CD4-positive, CD25-positive, alpha-beta regulatory T cell (primary cell): ENCODE data around the gene TNS1. TPM values are rescaled to one million over a fixed set of nuclear protein-coding genes. Genes with fewer than 3 reads are reported as not detected.
"Not testable (repeated sequence)": the region's sequence is repeated elsewhere in the genome, so short reads cannot be mapped to it uniquely, and the experiment has no call there.

Experiments
- ATAC-seq, 2 donors: fragments of 150-1000 bp; cut with Tn5 transposase; one replicate each; pipeline ENCODE4 v1.10.0; 2021; ENCODE audit warnings: low read depth in 2 of 2, moderate number of reproducible peaks in 2 of 2, moderate library complexity in 1 of 2
- DNase-seq, 3 donors: peaks; one replicate each; pipeline versions ENCODE4 v3.0.0 to v3.0.0-alpha.2; 2012 to 2022; ENCODE audit warnings: mixed read lengths in 1 of 3
- H3K27ac ChIP-seq: one replicate; pipeline ENCODE4 v1.7.0; 2013; ENCODE audit warnings: mild to moderate bottlenecking, low read length; ENCODE audit not compliant: insufficient read depth, poor library complexity, severe bottlenecking
- H3K27me3 ChIP-seq: one replicate; pipeline ENCODE4 v1.7.0; 2013; ENCODE audit warnings: low read length; ENCODE audit not compliant: control insufficient read depth, insufficient read depth
- H3K36me3 ChIP-seq: one replicate; pipeline ENCODE4 v1.7.0; 2013; ENCODE audit warnings: mild to moderate bottlenecking, low read length, moderate library complexity; ENCODE audit not compliant: control insufficient read depth, insufficient read depth
- H3K4me1 ChIP-seq: 2 replicates; pipeline ENCODE4 v1.7.0; 2013; ENCODE audit warnings: mild to moderate bottlenecking, low read length; ENCODE audit not compliant: insufficient read depth, control insufficient read depth, poor library complexity, severe bottlenecking
- H3K4me3 ChIP-seq: one replicate; pipeline ENCODE4 v1.7.0; 2013; ENCODE audit warnings: low read depth, mild to moderate bottlenecking, low read length, moderate library complexity
- H3K9me3 ChIP-seq, 2 experiments: 1 replicate in 1 of 2; 2 replicates in 1 of 2; pipeline ENCODE4 v1.7.0; 2013; ENCODE audit warnings: low read length in 2 of 2, mild to moderate bottlenecking in 1 of 2, moderate library complexity in 1 of 2; ENCODE audit not compliant: control insufficient read depth in 2 of 2
- H3K27ac Mint-ChIP-seq, 3 donors: one replicate each; pipeline ENCODE4 v1.8.0; 2020 to 2022; ENCODE audit warnings: mild to moderate bottlenecking in 3 of 3, mixed read lengths in 3 of 3, moderate library complexity in 2 of 3
- H3K27me3 Mint-ChIP-seq: one replicate; pipeline ENCODE4 v1.8.0; 2022; ENCODE audit warnings: mild to moderate bottlenecking, mixed read lengths
- H3K36me3 Mint-ChIP-seq: one replicate; pipeline ENCODE4 v1.8.0; 2020; ENCODE audit warnings: mixed read lengths
- H3K4me1 Mint-ChIP-seq, 4 donors: one replicate each; pipeline ENCODE4 v1.8.0; 2020 to 2022; ENCODE audit warnings: mixed read lengths in 4 of 4, mild to moderate bottlenecking in 1 of 4
- H3K4me3 Mint-ChIP-seq, 4 donors: one replicate each; pipeline ENCODE4 v1.8.0; 2020 to 2022; ENCODE audit warnings: mild to moderate bottlenecking in 4 of 4, mixed read lengths in 4 of 4, moderate library complexity in 3 of 4
- H3K9me3 Mint-ChIP-seq, 7 donors: one replicate each; pipeline ENCODE4 v1.8.0; 2020 to 2022; ENCODE audit warnings: mixed read lengths in 7 of 7, mild to moderate bottlenecking in 3 of 7, moderate library complexity in 2 of 7
- polyA plus RNA-seq, 4 donors: library from polyadenylated mRNA; unstranded; fragments of 300-500 nt; fragmentation: Illumina TruSeq; gene quantifications; one replicate each; pipeline ENCODE4 v1.2.3, GENCODE V29; 2021
- total RNA-seq: library from RNA; stranded (reverse); gene quantifications from one replicate; pipeline ENCODE4 v1.2.3, GENCODE V29; 2022

TNS1 gene
- total and polyA plus RNA-seq, 5 donors from 2014 or later = 0.49 TPM; not detected in 4

DNA sequence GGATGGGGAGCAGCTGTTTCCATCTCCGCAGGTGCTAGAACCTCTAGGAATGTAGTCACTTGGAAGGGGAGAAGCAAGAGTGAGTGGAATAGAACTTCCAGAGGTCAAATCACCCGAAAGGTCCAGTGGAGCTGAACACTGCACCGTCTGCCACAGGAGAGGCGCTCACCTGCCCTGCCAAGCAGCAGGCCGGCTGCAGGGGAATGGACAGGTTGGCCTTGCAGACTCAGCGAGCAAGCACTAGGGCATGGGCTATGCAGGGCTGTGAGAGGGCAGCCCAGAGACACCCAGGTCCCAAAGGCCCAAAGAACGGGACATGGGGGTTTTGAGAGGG lies 214.2 kb downstream of the TNS1 start:
- peaks cover 4 to 29% (median 14%) of the 10 kb centered on the region in 4 donors for H3K4me1 Mint-ChIP-seq
- no peaks in the 10 kb centered on the region for H3K27me3 Mint-ChIP-seq
- H3K36me3 Mint-ChIP-seq = no peaks in the 10 kb centered on the region
- ATAC-seq (no peak), DNase-seq (no peak)
- H3K36me3 ChIP-seq = no peaks in the 10 kb centered on the region
- no peaks in the 10 kb centered on the region for H3K27me3 ChIP-seq
- H3K4me3 Mint-ChIP-seq = peak overlapping the region; percentile 59 to 97 (median 68)
- peaks cover 0 to 2% (median 0%) of the 10 kb centered on the region in 7 donors for H3K9me3 Mint-ChIP-seq
- H3K27ac ChIP-seq = no peak overlapping the region
- H3K4me1 ChIP-seq = no peaks in the 10 kb centered on the region
- peak overlapping the region in 1 of 3 donors; percentile 74 for H3K27ac Mint-ChIP-seq
- no peak overlapping the region for H3K4me3 ChIP-seq
- H3K9me3 ChIP-seq = no peaks in the 10 kb centered on the region

DNA sequence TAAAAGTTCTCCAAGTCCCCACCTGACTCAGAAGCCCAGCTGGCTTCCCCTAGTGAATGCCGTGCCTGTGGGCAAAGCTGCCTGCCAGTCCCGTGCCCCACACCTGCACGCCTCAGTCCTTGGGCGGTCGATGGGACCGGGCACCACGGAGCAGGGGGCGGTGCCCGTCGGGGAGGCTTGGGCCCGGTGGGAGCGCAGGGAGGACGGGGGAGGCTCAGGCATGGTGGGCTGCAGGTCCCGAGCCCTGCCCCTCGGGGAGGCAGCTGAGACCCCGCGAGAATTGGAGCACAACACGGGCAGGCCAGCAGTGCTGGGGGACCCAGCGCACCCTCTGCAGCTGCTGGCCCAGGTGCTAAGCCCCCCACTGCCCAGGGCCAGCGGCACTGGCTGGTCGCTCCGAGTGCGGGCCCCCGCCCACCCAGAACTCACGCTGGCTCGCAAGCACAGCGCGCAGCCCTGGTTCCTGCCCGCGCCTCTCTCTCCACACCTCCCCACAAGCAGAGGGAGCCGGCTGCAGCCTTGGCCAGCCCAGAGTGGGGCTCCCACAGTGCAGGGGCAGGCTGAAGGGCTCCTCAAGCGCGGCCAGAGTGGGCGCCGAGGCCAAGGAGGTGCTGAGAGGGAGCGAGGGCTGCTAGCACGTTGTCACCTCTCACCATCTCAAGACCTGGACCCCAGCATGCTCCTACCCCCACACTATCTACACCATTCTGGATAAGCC lies 215.5 kb downstream of the TNS1 start:
- no peak overlapping the region for H3K4me3 ChIP-seq
- Mint-ChIP-seq H3K36me3 (no peaks in the 10 kb centered on the region), H3K4me3 (no peak overlapping the region), H3K27me3 (no peaks in the 10 kb centered on the region), H3K4me1 (peaks cover 4 to 29% (median 14%) of the 10 kb centered on the region in 4 donors), H3K9me3 (peaks cover 0 to 8% (median 1%) of the 10 kb centered on the region in 7 donors), H3K27ac (no peak overlapping the region)
- no peak for DNase-seq
- no peaks in the 10 kb centered on the region for H3K36me3 ChIP-seq
- H3K4me1 ChIP-seq = no peaks in the 10 kb centered on the region
- no peaks in the 10 kb centered on the region for H3K9me3 ChIP-seq
- ATAC-seq = no peak
- H3K27me3 ChIP-seq = no peaks in the 10 kb centered on the region
- H3K27ac ChIP-seq = no peak overlapping the region

- not testable (repeated sequence) for ATAC-seq, DNase-seq, H3K4me1 ChIP-seq, H3K27me3 Mint-ChIP-seq, H3K36me3 ChIP-seq, H3K27ac Mint-ChIP-seq, H3K4me3 ChIP-seq, H3K9me3 Mint-ChIP-seq, H3K36me3 Mint-ChIP-seq, H3K9me3 ChIP-seq, H3K4me3 Mint-ChIP-seq, H3K27me3 ChIP-seq, H3K27ac ChIP-seq
- peaks cover 4 to 30% (median 14%) of the 10 kb centered on the region in 4 donors for H3K4me1 Mint-ChIP-seq
Observed at GRCh38 chr2:217786560-217786959, 216.2 kb downstream of the TNS1 start.

DNA sequence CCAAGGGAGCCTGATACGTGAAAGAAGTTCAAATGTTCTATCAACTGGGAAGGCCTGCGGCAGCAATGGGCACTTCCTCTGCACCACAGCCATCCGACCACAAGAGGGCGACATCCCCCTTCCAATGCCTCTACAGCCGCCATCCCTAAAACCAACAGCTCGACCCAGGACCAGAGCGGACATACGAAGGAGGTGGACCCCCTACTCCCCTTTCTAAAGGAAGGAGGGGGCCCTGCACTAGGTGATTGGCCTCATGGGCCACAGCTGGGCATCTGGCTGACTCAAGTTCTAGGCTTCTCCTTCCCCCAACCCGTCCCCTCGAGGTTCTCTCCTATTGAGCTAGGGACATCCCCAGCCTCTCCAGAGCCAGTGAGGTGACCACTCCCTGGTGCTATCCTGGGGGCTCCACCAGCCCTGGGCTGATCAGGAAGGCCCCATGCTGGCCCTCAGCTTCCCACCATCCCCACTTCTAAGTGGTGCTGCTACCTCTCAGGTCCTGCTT lies 217.2 kb downstream of the TNS1 start:
- Histone ChIP-seq H3K27me3 (no peaks in the 10 kb centered on the region), H3K4me3 (no peak overlapping the region), H3K4me1 (no peaks in the 10 kb centered on the region), H3K36me3 (no peaks in the 10 kb centered on the region), H3K9me3 (no peaks in the 10 kb centered on the region), H3K27ac (no peak overlapping the region)
- Mint-ChIP-seq H3K4me3 (peak overlapping the region in 1 of 4 donors; percentile 60), H3K9me3 (peaks cover 0 to 12% (median 2%) of the 10 kb centered on the region in 7 donors), H3K36me3 (peaks cover 3% of the 10 kb centered on the region), H3K4me1 (peaks cover 6 to 34% (median 15%) of the 10 kb centered on the region in 4 donors), H3K27me3 (no peaks in the 10 kb centered on the region), H3K27ac (peak overlapping the region in 1 of 3 donors; percentile 16)
- DNase-seq (peak; percentile 41 to 59 (median 57)), ATAC-seq (peak; percentile 45 to 53)

DNA sequence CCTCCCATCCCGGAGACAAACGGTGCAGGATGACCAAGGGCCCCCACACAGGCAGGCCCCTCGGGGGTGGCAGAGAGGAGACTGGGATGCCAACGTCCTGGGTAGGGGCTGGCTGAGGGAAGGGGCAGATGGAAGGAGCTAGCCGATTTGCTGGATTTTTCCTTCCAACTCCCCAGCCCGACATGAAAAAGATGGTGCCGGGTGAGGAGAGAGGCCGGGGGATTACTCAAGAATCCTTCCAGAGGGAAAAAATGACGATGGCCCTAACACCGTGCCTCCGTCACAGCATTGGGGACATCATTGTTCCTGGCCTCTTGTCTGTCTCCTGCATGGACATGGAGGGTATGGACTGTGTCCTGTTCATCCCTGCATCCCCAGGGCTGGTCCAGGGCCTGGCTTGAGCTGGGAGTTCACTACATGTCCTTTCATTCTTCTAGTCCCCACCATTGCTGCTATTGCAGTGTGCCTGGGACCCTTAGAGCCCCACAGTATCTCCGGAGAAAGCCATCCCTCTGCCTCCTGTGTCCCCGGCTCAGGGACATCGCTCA lies 217.7 kb downstream of the TNS1 start:
- Mint-ChIP-seq H3K36me3 (peaks cover 3% of the 10 kb centered on the region), H3K4me3 (peak overlapping the region in 1 of 4 donors; percentile 60), H3K9me3 (peaks cover 0 to 12% (median 2%) of the 10 kb centered on the region in 7 donors), H3K4me1 (peaks cover 6 to 31% (median 14%) of the 10 kb centered on the region in 4 donors), H3K27ac (peak overlapping the region in 1 of 3 donors; percentile 16), H3K27me3 (no peaks in the 10 kb centered on the region)
- no peak overlapping the region for H3K4me3 ChIP-seq
- no peaks in the 10 kb centered on the region for H3K9me3 ChIP-seq
- ATAC-seq = no peak
- no peak overlapping the region for H3K27ac ChIP-seq
- H3K36me3 ChIP-seq = no peaks in the 10 kb centered on the region
- H3K27me3 ChIP-seq = no peaks in the 10 kb centered on the region
- no peak for DNase-seq
- no peaks in the 10 kb centered on the region for H3K4me1 ChIP-seq

GRCh38 chr2:217783243-217783642 lies 219.6 kb downstream of the TNS1 start:
- Histone ChIP-seq H3K36me3 (no peaks in the 10 kb centered on the region), H3K9me3 (no peaks in the 10 kb centered on the region), H3K27me3 (no peaks in the 10 kb centered on the region), H3K4me3 (no peak overlapping the region), H3K4me1 (no peaks in the 10 kb centered on the region), H3K27ac (no peak overlapping the region)
- DNase-seq = no peak
- Mint-ChIP-seq H3K4me1 (peaks cover 4 to 28% (median 18%) of the 10 kb centered on the region in 4 donors), H3K4me3 (no peak overlapping the region), H3K27ac (no peak overlapping the region), H3K27me3 (no peaks in the 10 kb centered on the region), H3K9me3 (peaks cover 0 to 12% (median 2%) of the 10 kb centered on the region in 7 donors), H3K36me3 (peaks cover 3% of the 10 kb centered on the region)
- no peak for ATAC-seq

GRCh38 chr2:217777906-217778305 lies 224.9 kb downstream of the TNS1 start:
- peaks cover 3% of the 10 kb centered on the region for H3K36me3 Mint-ChIP-seq
- no peaks in the 10 kb centered on the region for H3K9me3 ChIP-seq
- no peak overlapping the region for H3K4me3 Mint-ChIP-seq
- no peak overlapping the region for H3K4me3 ChIP-seq
- H3K27ac ChIP-seq = no peak overlapping the region
- H3K4me1 Mint-ChIP-seq = peaks cover 2 to 19% (median 14%) of the 10 kb centered on the region in 4 donors
- H3K36me3 ChIP-seq = no peaks in the 10 kb centered on the region
- H3K27me3 ChIP-seq = peaks cover 5% of the 10 kb centered on the region
- H3K9me3 Mint-ChIP-seq = peaks cover 0 to 6% (median 0%) of the 10 kb centered on the region in 7 donors
- H3K4me1 ChIP-seq = no peaks in the 10 kb centered on the region
- DNase-seq (no peak), ATAC-seq (no peak)
- no peaks in the 10 kb centered on the region for H3K27me3 Mint-ChIP-seq
- no peak overlapping the region for H3K27ac Mint-ChIP-seq
